Stimulated activated CD4-positive, alpha-beta T cell treated with anti-CD3 and anti-CD28 coated beads, Interleukin-12 subunit alpha, Interleukin-12 subunit beta, amount 100 ng/mL, for 24 hours (primary cell): Measurements from ENCODE around the gene TAF5.
"Not testable (repeated sequence)": the region's sequence is repeated elsewhere in the genome, so short reads cannot be mapped to it uniquely, and the experiment has no call there.

ENCODE experiments used
- DNase-seq, 2 experiments: peaks; one replicate each; pipeline ENCODE4 v3.0.0-alpha.2; 2020; ENCODE audit warnings: low read depth in 2 of 2

TAF5 gene

GRCh38 chr10:103413564-103413963 lies 45.8 kb downstream of the TAF5 start:
- no peak for DNase-seq

GRCh38 chr10:103415581-103415980 lies 47.8 kb downstream of the TAF5 start:
- DNase-seq: no peak

GRCh38 chr10:103416436-103417147 lies 48.8 kb downstream of the TAF5 start:
- DNase-seq: no peak

DNA sequence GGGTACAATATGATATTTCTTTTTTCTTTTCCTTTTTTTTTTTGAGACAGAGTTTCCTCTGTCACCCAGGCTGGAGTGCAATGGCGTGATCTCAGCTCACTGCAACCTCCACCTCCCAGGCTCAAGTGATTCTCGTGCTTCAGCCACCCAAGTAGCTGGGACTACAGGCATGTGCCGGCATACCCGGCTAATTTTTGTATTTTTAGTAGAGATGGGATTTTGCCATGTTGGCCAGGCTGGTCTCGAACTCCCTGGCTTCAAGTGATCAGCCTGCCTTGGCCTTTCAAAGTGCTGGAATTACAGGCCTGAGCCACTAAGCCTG lies 49.3 kb downstream of the TAF5 start:
- DNase-seq: not testable (repeated sequence)

- DNase-seq: no peak
Observed at GRCh38 chr10:103417601-103418000, 49.8 kb downstream of the TAF5 start.

GRCh38 chr10:103419101-103419500 lies 51.3 kb downstream of the TAF5 start:
- DNase-seq: no peak

- no peak for DNase-seq
Observed at GRCh38 chr10:103423748-103424147, 56.0 kb downstream of the TAF5 start.

GRCh38 chr10:103427866-103428265 lies 60.1 kb downstream of the TAF5 start:
- DNase-seq: no peak

- DNase-seq: no peak
Observed at GRCh38 chr10:103428989-103429643, 61.3 kb downstream of the TAF5 start.

DNA sequence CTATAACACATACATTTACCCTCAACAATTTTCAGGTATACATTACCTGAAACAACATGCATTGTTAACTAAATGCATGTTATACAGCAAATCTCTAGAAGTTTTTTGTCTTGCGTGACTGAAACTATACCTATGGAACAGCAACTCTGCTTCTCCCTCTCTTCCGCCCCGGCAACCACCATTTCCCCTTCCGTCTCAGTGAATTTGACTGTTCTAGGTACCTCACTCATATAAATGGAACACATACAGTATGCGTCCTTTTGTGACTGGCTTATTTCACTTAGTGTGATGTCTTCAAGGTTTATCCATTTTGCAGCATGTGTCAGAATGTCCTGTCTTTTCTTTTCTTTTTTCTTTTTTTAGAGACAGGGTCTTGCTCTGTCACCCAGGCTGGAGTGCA lies 61.9 kb downstream of the TAF5 start:
- DNase-seq: no peak

DNA sequence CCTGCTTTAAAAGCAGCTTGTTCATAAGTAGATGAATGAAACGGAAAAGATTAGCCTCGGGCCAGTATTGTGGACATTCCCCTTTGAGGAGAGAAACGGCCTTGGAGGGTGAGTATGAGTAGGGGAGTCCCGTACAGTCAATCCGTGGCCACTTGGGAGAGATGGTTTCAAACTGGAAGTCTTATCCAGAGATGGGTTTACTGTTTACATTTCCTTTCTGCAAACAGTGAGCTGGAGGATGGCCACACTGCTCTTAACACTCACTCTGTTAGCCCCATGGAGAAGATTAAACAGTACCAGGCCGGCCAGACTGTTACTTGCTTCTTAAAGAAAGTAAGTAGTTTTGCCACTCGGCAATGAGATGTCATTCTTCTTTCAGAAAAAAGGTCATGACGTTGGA lies 64.1 kb downstream of the TAF5 start:
- no peak for DNase-seq

GRCh38 chr10:103433858-103434257 lies 66.1 kb downstream of the TAF5 start:
- no peak for DNase-seq
